Fibroblast of skin of left biceps (primary cell): ENCODE measurements around the gene DISP3.

ENCODE experiments used
- DNase-seq, 2 experiments: peaks; one replicate each; pipeline ENCODE4 v3.0.0-alpha.2; 2013; ENCODE audit warnings: low read depth in 2 of 2

Gene DISP3

GRCh38 chr1:11456965-11457364, 22.0 kb upstream of the DISP3 start:
- no peak for DNase-seq

- no peak for DNase-seq
These were observed 20.1 kb upstream of the DISP3 start for GRCh38 chr1:11458811-11459275.

GRCh38 chr1:11461531-11462137, 17.3 kb upstream of the DISP3 start:
- no peak for DNase-seq

GRCh38 chr1:11462224-11462923, 16.6 kb upstream of the DISP3 start:
- no peak for DNase-seq

- no peak for DNase-seq
These were observed 15.8 kb upstream of the DISP3 start for GRCh38 chr1:11463177-11463576.

- no peak for DNase-seq
These were observed 13.6 kb upstream of the DISP3 start for GRCh38 chr1:11465307-11465706.

- no peak for DNase-seq
These were observed 12.5 kb upstream of the DISP3 start for GRCh38 chr1:11466416-11466815.

- no peak for DNase-seq
These were observed 10.1 kb upstream of the DISP3 start for GRCh38 chr1:11468878-11469277.

- DNase-seq = no peak
These were observed 8.0 kb upstream of the DISP3 start for GRCh38 chr1:11470912-11471311.

GRCh38 chr1:11471473-11471872, 7.5 kb upstream of the DISP3 start:
- DNase-seq = no peak

GRCh38 chr1:11472284-11472683, 6.7 kb upstream of the DISP3 start:
- DNase-seq = no peak

- no peak for DNase-seq
These were observed 6.2 kb upstream of the DISP3 start for GRCh38 chr1:11472741-11473140.

- DNase-seq = no peak
These were observed 5.4 kb upstream of the DISP3 start for GRCh38 chr1:11473491-11474034.

GRCh38 chr1:11474826-11475225, 4.1 kb upstream of the DISP3 start:
- no peak for DNase-seq

GRCh38 chr1:11475748-11476147, 3.2 kb upstream of the DISP3 start:
- DNase-seq = no peak

- DNase-seq = no peak
These were observed 522 bp downstream of the DISP3 start for GRCh38 chr1:11479375-11479979.

GRCh38 chr1:11481019-11481418, 2.1 kb downstream of the DISP3 start:
- no peak for DNase-seq

GRCh38 chr1:11482198-11482597, 3.2 kb downstream of the DISP3 start:
- DNase-seq = no peak

GRCh38 chr1:11482701-11483479, 3.9 kb downstream of the DISP3 start:
- DNase-seq = no peak

GRCh38 chr1:11483581-11484320, 4.8 kb downstream of the DISP3 start:
- DNase-seq = no peak

- no peak for DNase-seq
These were observed 5.3 kb downstream of the DISP3 start for GRCh38 chr1:11484321-11484655.

GRCh38 chr1:11485191-11485590, 6.2 kb downstream of the DISP3 start:
- no peak for DNase-seq
